ENCODE results near the gene ASL. TPM values are rescaled to one million over a fixed set of nuclear protein-coding genes. Genes with fewer than 3 reads are reported as not detected.

The ASL gene
- polyA plus RNA-seq, 1 of the 3 experiments (the other 2 are of a cell fraction), result 138 TPM

- WGBS (ENCODE audit: low lambda C conversion rate), result 99% methylated on average over 3 of the region's 3 CpGs
- Histone ChIP-seq H3F3A (replicated peaks; ENCODE audit: insufficient read depth) (peaks cover 21% of the 10 kb centered on the region), H3K36me3 (replicated peaks in 1 of 2; ENCODE audit: control insufficient read depth in 1 of 2, insufficient read depth in 2 of 2, low read length in 1 of 2) (peaks cover 38 to 50% of the 10 kb centered on the region in 2 experiments), H3K9me3 (no peaks in the 10 kb centered on the region), H3K79me2 (ENCODE audit: insufficient read depth) (peaks cover 26% of the 10 kb centered on the region), H3K27ac (ENCODE audit: low read depth in 2 of 2, low read length in 1 of 2) (no peak overlapping the region; a peak in 1 of 4 replicates), H3K9ac (no peak overlapping the region), H3K4me3 (ENCODE audit: low read depth in 2 of 2, low read length in 1 of 2) (no peak overlapping the region), H2AFZ (ENCODE audit: low read depth) (no peak overlapping the region), H4K20me1 (ENCODE audit: insufficient read depth) (no peaks in the 10 kb centered on the region), H3K4me1 (ENCODE audit: control insufficient read depth in 1 of 2, insufficient read depth in 2 of 2, low read depth in 1 of 2, low read length in 1 of 2) (peaks cover 19 to 67% of the 10 kb centered on the region in 2 experiments; a peak in 3 of 4 replicates), H3K9me2 (no peaks in the 10 kb centered on the region), H3K4me2 (no peak overlapping the region), H3K27me3 (ENCODE audit: insufficient read depth) (no peaks in the 10 kb centered on the region)
- CTCF ChIA-PET, result interaction anchor here (2.7 to 4.8 kb wide), 3 partner anchors 9 to 63 kb away, joined by 21 to 35 read pairs (median 25); partner anchors contain the start of gene TPST1
- POLR2A ChIA-PET, result interaction anchor here (2.2 kb wide), 1 partner anchor 63 kb away, joined by 6 read pairs; the partner anchor contains the start of gene TPST1
- no peak for DNase-seq
- TF ChIP-seq NRF1 (IDR thresholded peaks at IDR 0.05; ENCODE audit: low read depth, low read length) (no peak), SMC3 (IDR thresholded peaks at IDR 0.05; ENCODE audit: low read depth, low read length) (no peak), TAF1 (IDR thresholded peaks at IDR 0.05; ENCODE audit: borderline replicate concordance, low read depth, low read length) (no peak), GABPA (IDR thresholded peaks at IDR 0.05; ENCODE audit: low read depth) (no peak), GATA2 (CRISPR knock-in tag; IDR thresholded peaks at IDR 0.05) (no peak), YY1 (IDR thresholded peaks at IDR 0.05; ENCODE audit: low read depth) (no peak), PBX3 (IDR thresholded peaks at IDR 0.05) (no peak), RXRA (IDR thresholded peaks at IDR 0.05; ENCODE audit: borderline replicate concordance, low read depth) (no peak), RFX5 (IDR thresholded peaks at IDR 0.05; ENCODE audit: low read length) (no peak), MXI1 (IDR thresholded peaks at IDR 0.05; ENCODE audit: low read depth, low read length) (no peak), CTCF (IDR thresholded peaks at IDR 0.05) (no peak), MEF2A (IDR thresholded peaks at IDR 0.05; ENCODE audit: borderline replicate concordance, low read depth) (no peak), REST (IDR thresholded peaks at IDR 0.05; ENCODE audit: low read depth, low read length) (no peak), POLR2AphosphoS5 (IDR thresholded peaks at IDR 0.05; ENCODE audit: low read depth, low read length) (no peak), FOXJ3 (CRISPR knock-in tag; IDR thresholded peaks at IDR 0.05) (no peak), RCOR1 (IDR thresholded peaks at IDR 0.05; ENCODE audit: low read length) (no peak), EP300 (IDR thresholded peaks at IDR 0.05; ENCODE audit: borderline replicate concordance in 1 of 2, low read depth in 1 of 2, low read length in 1 of 2) (no peak)
These were observed 66.7 kb downstream of the ASL start for GRCh38 chr7:66142334-66142733.

All from SK-N-SH (cell line).